Peyer's patch (tissue), 4 donors: Measurements from ENCODE around the gene GRIN3B.

ENCODE experiments used
- POLR2A ChIP-seq, 2 donors: fragments of 450-650 bp; IDR thresholded peaks; one replicate each; pipeline ENCODE4 v1.5.1; 2017; ENCODE audit warnings: antibody characterized with exemption in 2 of 2, mild to moderate bottlenecking in 2 of 2, moderate library complexity in 2 of 2
- TF ChIP-seq, protein P1 (sequence below), 6 experiments: fragments of 450-650 bp in 4 of 6; fragments of 200-600 bp in 2 of 6; sonication (generic) in 1 of 6; IDR thresholded peaks; one replicate each; pipeline ENCODE4 v1.5.1; 2017 to 2019; ENCODE audit warnings: antibody characterized with exemption in 6 of 6, mild to moderate bottlenecking in 3 of 6, moderate library complexity in 1 of 6

DNA sequence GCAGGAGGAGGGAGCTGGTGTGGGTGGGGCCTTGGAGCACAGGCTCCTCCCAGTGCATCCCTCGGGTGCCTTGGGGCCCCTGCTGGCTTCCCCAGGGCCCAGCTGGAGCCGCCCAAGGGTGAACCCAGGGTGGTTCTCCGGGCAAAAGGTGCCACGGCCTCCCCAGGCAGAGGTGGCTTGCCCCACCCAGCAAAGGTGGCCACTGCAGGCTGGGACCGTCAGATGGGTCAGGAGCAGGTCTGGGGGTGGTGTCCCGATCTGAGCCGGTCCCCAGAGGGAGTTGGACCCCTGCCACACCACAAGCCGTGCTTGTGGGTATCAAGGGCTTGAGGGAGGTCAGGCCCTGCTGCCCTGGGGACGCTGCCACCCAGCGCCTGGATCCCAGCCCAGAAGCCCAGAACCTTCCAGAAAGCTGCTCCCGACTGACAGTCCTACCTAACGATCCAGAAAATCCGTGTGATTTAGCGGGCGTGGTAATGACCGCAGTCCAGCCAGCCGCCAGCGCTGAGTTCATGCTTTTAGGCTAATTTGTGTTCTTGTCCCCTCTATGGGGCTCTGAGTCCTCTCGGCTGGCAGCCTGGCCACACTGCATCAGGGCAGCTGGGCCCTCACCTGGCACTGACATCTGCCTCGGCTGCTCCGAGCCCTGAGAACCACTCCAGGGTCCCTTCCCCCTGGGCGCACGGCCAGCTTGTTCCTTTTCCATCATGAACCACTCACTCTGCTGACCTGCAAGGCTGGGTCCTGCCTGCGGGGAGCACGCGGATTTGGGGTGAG, 5.0 kb upstream of the GRIN3B start:
- TF ChIP-seq, protein P1, sequence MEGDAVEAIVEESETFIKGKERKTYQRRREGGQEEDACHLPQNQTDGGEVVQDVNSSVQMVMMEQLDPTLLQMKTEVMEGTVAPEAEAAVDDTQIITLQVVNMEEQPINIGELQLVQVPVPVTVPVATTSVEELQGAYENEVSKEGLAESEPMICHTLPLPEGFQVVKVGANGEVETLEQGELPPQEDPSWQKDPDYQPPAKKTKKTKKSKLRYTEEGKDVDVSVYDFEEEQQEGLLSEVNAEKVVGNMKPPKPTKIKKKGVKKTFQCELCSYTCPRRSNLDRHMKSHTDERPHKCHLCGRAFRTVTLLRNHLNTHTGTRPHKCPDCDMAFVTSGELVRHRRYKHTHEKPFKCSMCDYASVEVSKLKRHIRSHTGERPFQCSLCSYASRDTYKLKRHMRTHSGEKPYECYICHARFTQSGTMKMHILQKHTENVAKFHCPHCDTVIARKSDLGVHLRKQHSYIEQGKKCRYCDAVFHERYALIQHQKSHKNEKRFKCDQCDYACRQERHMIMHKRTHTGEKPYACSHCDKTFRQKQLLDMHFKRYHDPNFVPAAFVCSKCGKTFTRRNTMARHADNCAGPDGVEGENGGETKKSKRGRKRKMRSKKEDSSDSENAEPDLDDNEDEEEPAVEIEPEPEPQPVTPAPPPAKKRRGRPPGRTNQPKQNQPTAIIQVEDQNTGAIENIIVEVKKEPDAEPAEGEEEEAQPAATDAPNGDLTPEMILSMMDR (IDR thresholded peaks at IDR 0.05), result no peak
- no peak for TF ChIP-seq POLR2A (IDR thresholded peaks at IDR 0.05)
